Ovary (tissue), 3 donors: Measurements from ENCODE around the gene SEC24C.

ENCODE experiments used
- CTCF ChIP-seq, 3 donors: fragments of 450-650 bp in 2 of 3; fragments of 200-600 bp in 1 of 3; IDR thresholded peaks; one replicate each; pipeline versions ENCODE4 v1.5.1 to v1.8.0; 2016 to 2022; ENCODE audit warnings: antibody characterized with exemption in 3 of 3, mild to moderate bottlenecking in 1 of 3
- EP300 ChIP-seq: sonication (generic); formaldehyde crosslinking; IDR thresholded peaks from one replicate; pipeline ENCODE4 v1.6.1; 2017; ENCODE audit warnings: antibody characterized with exemption
- POLR2A ChIP-seq: fragments of 450-650 bp; IDR thresholded peaks from one replicate; pipeline ENCODE4 v1.6.1; 2017; ENCODE audit warnings: antibody characterized with exemption, mild to moderate bottlenecking, moderate library complexity
- donor health status: DM: no; HTN: no; CAD: no.

GRCh38 chr10:73771722-73772280 is 27.6 kb downstream of the SEC24C start:
- TF ChIP-seq CTCF (IDR thresholded peaks at IDR 0.05) (no peak), POLR2A (no peak), EP300 (no peak)
